ENCODE results near the gene ZSCAN31.

ZSCAN31 gene

GRCh38 chr6:28296520-28297060 lies 39.4 kb downstream of the ZSCAN31 start:
- H3K4me3 ChIP-seq (replicated peaks in 1 of 2; ENCODE audit: low read depth in 2 of 2, low read length in 2 of 2) = no peak overlapping the region
- no peak for TF ChIP-seq CTCF (IDR thresholded peaks at IDR 0.05; ENCODE audit: low read depth, low read length)

DNA sequence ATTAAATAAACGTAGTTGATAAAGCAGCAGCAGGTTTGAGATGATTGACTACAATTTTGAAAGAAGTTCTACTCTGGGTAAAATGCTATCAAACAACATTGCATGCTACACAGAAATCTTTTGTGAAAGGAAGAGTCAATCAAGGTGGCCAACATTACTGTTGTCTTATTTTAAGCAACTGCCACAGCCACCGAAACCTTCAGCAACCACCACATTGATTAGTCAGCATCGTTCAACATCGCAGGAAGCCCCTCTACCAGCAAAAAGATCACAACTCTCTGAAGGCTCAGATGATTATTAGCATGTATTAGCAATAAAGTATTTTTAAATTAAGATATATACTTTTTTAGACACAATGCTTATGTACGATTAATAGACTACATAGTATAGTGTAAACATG lies 40.6 kb downstream of the ZSCAN31 start:
- H3K4me3 ChIP-seq (replicated peaks in 1 of 2; ENCODE audit: low read depth in 2 of 2, low read length in 2 of 2) = no peak overlapping the region
- TF ChIP-seq CTCF (IDR thresholded peaks at IDR 0.05; ENCODE audit: low read depth, low read length) = no peak
- no peak for DNase-seq (ENCODE audit: low read depth in 2 of 2)

More at GRCh38 chr6:28296520-28297060, 39.4 kb downstream of the ZSCAN31 start:
- no peak for DNase-seq (ENCODE audit: low read depth in 2 of 2)

GRCh38 chr6:28291573-28291972 lies 44.4 kb downstream of the ZSCAN31 start:
- DNase-seq (ENCODE audit: low read depth in 2 of 2) = no peak
- no peak overlapping the region for H3K4me3 ChIP-seq (replicated peaks in 1 of 2; ENCODE audit: low read depth in 2 of 2, low read length in 2 of 2)
- TF ChIP-seq CTCF (IDR thresholded peaks at IDR 0.05; ENCODE audit: low read depth, low read length) = no peak

GRCh38 chr6:28282926-28283325 lies 53.0 kb downstream of the ZSCAN31 start:
- H3K4me3 ChIP-seq (replicated peaks in 1 of 2; ENCODE audit: low read depth in 2 of 2, low read length in 2 of 2) = no peak overlapping the region
- TF ChIP-seq CTCF (IDR thresholded peaks at IDR 0.05; ENCODE audit: low read depth, low read length) = no peak
- DNase-seq (ENCODE audit: low read depth in 2 of 2) = peak; percentile 13 to 36

DNA sequence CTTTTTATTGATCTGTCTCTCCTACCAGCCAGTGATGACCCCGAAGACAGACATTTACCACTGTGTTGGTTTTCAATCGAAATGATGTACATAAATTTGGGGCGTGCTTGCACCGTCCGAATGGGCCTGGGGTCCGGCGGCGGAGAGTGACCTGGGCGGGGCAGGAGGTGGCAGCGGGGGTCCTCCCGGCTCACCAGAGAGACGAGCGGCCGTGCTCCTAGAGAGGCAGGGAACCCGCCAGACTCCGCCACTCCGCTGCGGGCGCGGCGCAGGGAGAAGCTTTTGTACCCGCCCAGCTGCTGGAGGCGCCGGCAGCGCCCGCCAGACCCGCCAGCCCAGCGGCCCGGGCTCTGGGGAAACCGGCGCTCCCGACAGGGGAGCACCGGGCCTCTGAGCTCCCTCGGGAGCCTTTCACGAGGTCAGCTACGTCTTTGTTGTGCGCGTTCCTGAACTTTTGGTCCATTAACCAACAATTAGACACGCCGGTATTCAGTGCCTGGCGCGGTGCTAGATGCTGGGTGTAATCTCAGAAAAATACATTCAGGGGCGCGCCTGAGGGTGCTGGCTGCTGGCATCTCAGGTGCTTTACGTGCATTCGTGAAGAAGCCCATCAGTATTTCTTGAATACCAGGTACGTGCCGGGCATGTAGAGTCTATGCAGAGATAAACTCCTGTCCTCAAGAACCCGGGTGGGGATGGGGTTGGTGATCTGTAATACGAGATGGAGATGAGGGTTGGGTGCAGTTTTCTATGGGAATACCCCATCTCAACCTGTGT lies 54.5 kb downstream of the ZSCAN31 start, which contains the start of gene PGBD1:
Gene PGBD1, plus strand, starts transcription at position 285 of the 777 bp plus-strand sequence. CDS start 2,242 bp downstream, outside the sequence.
- TF ChIP-seq CTCF (IDR thresholded peaks at IDR 0.05; ENCODE audit: low read depth, low read length) = no peak
- peak; percentile 78 to 86 for DNase-seq (ENCODE audit: low read depth in 2 of 2)
- peak within 1 kb of the TSS; percentile 67 to 71 for H3K4me3 ChIP-seq (replicated peaks in 1 of 2; ENCODE audit: low read depth in 2 of 2, low read length in 2 of 2)

GRCh38 chr6:28280595-28281287 lies 55.2 kb downstream of the ZSCAN31 start:
- TF ChIP-seq CTCF (IDR thresholded peaks at IDR 0.05; ENCODE audit: low read depth, low read length) = no peak
- DNase-seq (ENCODE audit: low read depth in 2 of 2) = no peak
- peak overlapping the region; percentile 67 to 71 for H3K4me3 ChIP-seq (replicated peaks in 1 of 2; ENCODE audit: low read depth in 2 of 2, low read length in 2 of 2)

Data from cardiac fibroblast (primary cell).